Activated CD4-positive, alpha-beta T cell treated with anti-CD3 and anti-CD28 coated beads, Interleukin-2, amount 10 ng/mL, durations not matched to agents 24 days and 14 days (primary cell): ENCODE measurements around the gene MARS2. TPM values are rescaled to one million over a fixed set of nuclear protein-coding genes. Genes with fewer than 3 reads are reported as not detected.
"Not testable (repeated sequence)": the region's sequence is repeated elsewhere in the genome, so short reads cannot be mapped to it uniquely, and the experiment has no call there.

ENCODE experiments used
- DNase-seq: peaks from one replicate; pipeline ENCODE4 v3.0.0; 2022
- H3K27ac Mint-ChIP-seq: one replicate; pipeline ENCODE4 v1.8.0; 2022; ENCODE audit warnings: mild to moderate bottlenecking, mixed read lengths
- H3K27me3 Mint-ChIP-seq: one replicate; pipeline ENCODE4 v1.8.0; 2022; ENCODE audit warnings: mixed read lengths
- H3K36me3 Mint-ChIP-seq: one replicate; pipeline ENCODE4 v1.8.0; 2022; ENCODE audit warnings: low read depth, mild to moderate bottlenecking, mixed read lengths
- H3K4me1 Mint-ChIP-seq: one replicate; pipeline ENCODE4 v1.8.0; 2021; ENCODE audit warnings: mixed read lengths
- H3K4me3 Mint-ChIP-seq: one replicate; pipeline ENCODE4 v1.8.0; 2022; ENCODE audit warnings: mild to moderate bottlenecking, moderate library complexity, mixed read lengths
- H3K9me3 Mint-ChIP-seq: one replicate; pipeline ENCODE4 v1.8.0; 2021; ENCODE audit warnings: mixed read lengths
- intact Hi-C: fragments of 100-400 bp; cut with micrococcal nuclease; formaldehyde crosslinking; loops from one replicate; pipeline ENCODE4 v1.15.1; 2023
- total RNA-seq: library from RNA; stranded (reverse); gene quantifications from 2 replicates; pipeline ENCODE4 v1.2.3, GENCODE V29; 2022

The MARS2 gene
- total RNA-seq, 1 donor from 2014 or later: 23.2 TPM

DNA sequence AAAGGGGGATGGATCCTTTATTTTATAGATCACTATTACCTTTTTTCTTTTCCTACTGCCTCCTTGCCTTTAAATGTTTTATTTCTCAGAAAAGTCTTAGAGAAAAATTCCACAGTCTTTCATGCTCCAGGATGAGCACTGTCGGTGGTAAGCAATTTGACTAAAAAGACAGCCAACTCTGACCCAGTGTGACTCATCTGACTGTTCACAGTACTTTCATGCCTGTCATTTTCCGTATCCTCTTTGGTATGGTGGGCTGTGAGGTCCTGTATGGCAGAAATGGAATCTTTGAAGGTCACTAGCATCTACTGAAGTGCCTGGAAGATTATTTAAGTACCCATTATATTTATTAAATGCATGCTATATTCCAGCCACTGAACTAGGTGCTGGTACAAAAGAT, 27.7 kb upstream of the MARS2 start:
- H3K9me3 Mint-ChIP-seq: peaks cover 3% of the 10 kb centered on the region
- no peaks in the 10 kb centered on the region for H3K36me3 Mint-ChIP-seq
- H3K4me1 Mint-ChIP-seq: no peaks in the 10 kb centered on the region
- intact Hi-C loops: no loop called here
- H3K27ac Mint-ChIP-seq: no peak overlapping the region
- peaks cover 23% of the 10 kb centered on the region for H3K27me3 Mint-ChIP-seq
- H3K4me3 Mint-ChIP-seq: no peak overlapping the region
- DNase-seq: no peak

DNA sequence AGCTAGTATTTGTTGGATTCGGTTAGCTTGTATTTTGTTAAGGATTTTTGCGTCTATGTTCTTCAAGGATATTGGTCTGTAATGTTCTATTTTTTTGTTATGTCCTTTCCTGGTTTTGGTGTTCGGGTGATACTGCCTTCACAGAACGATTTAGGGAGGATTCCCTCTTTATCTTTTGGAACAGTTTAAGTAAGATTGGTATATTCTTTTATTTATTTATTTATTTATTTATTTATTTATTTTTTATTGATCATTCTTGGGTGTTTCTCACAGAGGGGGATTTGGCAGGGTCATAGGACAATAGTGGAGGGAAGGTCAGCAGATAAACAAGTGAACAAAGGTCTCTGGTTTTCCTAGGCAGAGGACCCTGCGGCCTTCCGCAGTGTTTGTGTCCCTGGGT, 10.0 kb upstream of the MARS2 start:
- H3K9me3 Mint-ChIP-seq, H3K27ac Mint-ChIP-seq, intact Hi-C loops: not testable (repeated sequence)

DNA sequence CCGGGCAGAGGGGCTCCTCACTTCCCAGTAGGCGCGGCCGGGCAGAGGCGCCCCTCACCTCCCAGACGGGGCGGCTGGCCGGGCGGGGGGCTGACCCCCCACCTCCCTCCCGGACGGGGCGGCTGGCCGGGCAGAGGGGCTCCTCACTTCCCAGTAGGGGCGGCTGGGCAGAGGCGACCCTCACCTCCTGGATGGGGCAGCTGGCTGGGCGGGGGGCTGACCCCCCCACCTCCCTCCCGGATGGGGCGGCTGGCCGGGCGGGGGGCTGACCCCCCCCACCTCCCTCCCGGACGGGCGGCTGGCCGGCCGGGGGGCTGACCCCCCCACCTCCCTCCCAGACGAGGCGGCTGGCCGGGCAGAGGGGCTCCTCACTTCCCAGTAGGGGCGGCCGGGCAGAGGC, 9.2 kb upstream of the MARS2 start:
- H3K27me3 Mint-ChIP-seq, H3K27ac Mint-ChIP-seq, H3K9me3 Mint-ChIP-seq, H3K36me3 Mint-ChIP-seq, H3K4me3 Mint-ChIP-seq, DNase-seq, intact Hi-C loops: not testable (repeated sequence)
- H3K4me1 Mint-ChIP-seq: peaks cover 12% of the 10 kb centered on the region

More for the DNA sequence above, 10.0 kb upstream of the MARS2 start:
- not testable (repeated sequence) for H3K4me3 Mint-ChIP-seq, H3K36me3 Mint-ChIP-seq, DNase-seq, H3K27me3 Mint-ChIP-seq, H3K4me1 Mint-ChIP-seq

DNA sequence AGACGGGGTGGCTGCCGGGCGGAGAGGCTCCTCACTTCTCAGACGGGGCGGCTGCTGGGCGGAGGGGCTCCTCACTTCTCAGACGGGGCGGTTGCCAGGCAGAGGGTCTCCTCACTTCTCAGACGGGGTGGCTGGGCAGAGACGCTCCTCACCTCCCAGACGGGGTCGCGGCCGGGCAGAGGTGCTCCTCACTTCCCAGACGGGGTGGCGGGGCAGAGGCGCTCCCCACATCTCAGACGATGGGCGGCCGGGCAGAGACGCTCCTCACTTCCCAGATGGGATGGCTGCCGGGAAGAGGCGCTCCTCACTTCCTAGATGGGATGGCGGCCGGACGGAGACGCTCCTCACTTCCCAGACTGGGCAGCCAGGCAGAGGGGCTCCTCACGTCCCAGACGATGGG, 8.6 kb upstream of the MARS2 start:
- H3K27ac Mint-ChIP-seq, H3K27me3 Mint-ChIP-seq, H3K4me3 Mint-ChIP-seq, intact Hi-C loops, H3K9me3 Mint-ChIP-seq, DNase-seq, H3K36me3 Mint-ChIP-seq: not testable (repeated sequence)
- H3K4me1 Mint-ChIP-seq: peaks cover 14% of the 10 kb centered on the region

DNA sequence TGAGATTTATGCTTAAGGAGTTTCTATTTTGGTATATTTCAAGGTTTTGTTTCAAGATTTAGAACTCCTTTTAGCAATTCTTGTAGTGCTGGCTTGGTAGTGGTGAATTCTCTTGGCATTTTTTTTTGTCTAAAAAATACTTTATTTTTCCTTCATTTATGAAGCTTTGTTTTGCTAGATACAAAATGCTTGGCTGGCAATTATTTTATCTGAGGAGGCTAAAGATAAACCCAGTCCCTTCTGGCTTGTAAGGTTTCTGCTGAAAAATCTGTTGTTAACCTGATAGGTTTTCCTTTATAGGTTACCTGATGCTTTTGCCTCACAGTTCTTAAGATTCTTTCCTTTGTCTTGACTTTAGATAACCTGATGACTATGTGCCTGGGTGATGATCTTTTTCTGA, 5.4 kb upstream of the MARS2 start:
- not testable (repeated sequence) for H3K9me3 Mint-ChIP-seq, H3K27me3 Mint-ChIP-seq, DNase-seq, H3K27ac Mint-ChIP-seq, H3K36me3 Mint-ChIP-seq, H3K4me3 Mint-ChIP-seq
- intact Hi-C loops: loop anchor here (10.0 kb wide), 3 partner anchors 305 to 595 kb away; no protein-coding TSS in a partner anchor
- peaks cover 14% of the 10 kb centered on the region for H3K4me1 Mint-ChIP-seq

DNA sequence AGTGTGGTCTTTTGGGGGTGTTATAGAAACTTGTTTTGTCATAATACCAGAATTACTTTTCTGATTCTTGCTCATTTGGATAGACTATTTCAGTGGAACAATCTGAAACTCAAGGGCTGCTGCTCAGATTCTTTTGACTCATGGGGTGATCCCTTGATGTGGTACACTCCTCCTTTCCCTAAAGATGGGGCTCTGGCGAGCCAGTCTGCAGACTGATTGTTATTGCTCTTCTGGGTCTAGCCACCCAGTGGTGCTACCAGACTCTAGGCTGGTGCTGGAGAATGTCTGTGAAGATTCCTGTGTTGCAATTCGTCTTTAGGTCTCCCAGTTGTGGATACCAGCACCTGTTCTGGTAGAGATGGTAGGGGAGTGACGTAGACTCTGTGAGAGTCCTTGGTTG, 4.2 kb upstream of the MARS2 start:
- peak; percentile 60 for DNase-seq
- Mint-ChIP-seq H3K4me3 (no peak overlapping the region), H3K27ac (no peak overlapping the region), H3K9me3 (peaks cover 3% of the 10 kb centered on the region), H3K27me3 (peaks cover 5% of the 10 kb centered on the region), H3K4me1 (peaks cover 17% of the 10 kb centered on the region), H3K36me3 (peaks cover 2% of the 10 kb centered on the region)
- intact Hi-C loops: loop anchor here (10.0 kb wide), 3 partner anchors 304 to 594 kb away; no protein-coding TSS in a partner anchor

DNA sequence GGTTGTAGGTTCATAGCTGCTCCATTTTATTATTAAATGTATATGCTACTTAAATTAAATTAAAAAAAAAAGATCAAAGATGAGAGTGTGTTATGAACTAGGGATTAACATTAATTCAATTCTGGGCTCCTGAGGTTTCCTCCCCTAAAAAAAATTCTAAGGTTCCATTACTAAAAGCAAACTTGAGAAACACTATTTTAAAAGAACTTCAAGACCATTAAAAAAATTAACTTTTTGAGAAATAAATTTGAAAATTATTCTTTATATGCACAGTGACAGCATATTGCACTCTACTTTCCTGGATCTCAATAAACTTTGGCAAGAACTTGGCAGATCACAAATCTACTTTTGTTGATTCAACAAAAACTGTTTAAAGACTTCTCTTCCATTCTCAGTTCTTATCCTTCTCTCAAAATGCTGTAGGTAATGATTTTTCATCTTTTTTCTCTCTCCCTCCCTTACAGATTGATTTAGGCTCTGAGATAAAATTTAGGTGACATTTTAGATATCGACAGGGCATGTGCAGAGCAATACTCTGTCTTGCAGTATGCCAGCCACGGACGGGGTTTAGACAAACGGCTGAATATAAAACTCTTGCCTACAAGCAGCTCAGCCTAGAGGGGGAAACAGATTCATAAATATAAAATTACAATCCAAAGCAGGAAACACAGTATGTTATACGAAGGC, 592 bp upstream of the MARS2 start:
- Mint-ChIP-seq H3K27ac (peak overlapping the region; percentile 96), H3K4me3 (peak overlapping the region; percentile 85), H3K27me3 (peaks cover 5% of the 10 kb centered on the region), H3K36me3 (peaks cover 21% of the 10 kb centered on the region), H3K4me1 (peaks cover 31% of the 10 kb centered on the region), H3K9me3 (peaks cover 3% of the 10 kb centered on the region)
- intact Hi-C loops: loop anchor here (1.0 to 10.0 kb wide), 8 partner anchors 188 to 590 kb away; partner anchors contain the start of genes COQ10B, HSPE1, MOB4 and SF3B1
- DNase-seq: no peak

DNA sequence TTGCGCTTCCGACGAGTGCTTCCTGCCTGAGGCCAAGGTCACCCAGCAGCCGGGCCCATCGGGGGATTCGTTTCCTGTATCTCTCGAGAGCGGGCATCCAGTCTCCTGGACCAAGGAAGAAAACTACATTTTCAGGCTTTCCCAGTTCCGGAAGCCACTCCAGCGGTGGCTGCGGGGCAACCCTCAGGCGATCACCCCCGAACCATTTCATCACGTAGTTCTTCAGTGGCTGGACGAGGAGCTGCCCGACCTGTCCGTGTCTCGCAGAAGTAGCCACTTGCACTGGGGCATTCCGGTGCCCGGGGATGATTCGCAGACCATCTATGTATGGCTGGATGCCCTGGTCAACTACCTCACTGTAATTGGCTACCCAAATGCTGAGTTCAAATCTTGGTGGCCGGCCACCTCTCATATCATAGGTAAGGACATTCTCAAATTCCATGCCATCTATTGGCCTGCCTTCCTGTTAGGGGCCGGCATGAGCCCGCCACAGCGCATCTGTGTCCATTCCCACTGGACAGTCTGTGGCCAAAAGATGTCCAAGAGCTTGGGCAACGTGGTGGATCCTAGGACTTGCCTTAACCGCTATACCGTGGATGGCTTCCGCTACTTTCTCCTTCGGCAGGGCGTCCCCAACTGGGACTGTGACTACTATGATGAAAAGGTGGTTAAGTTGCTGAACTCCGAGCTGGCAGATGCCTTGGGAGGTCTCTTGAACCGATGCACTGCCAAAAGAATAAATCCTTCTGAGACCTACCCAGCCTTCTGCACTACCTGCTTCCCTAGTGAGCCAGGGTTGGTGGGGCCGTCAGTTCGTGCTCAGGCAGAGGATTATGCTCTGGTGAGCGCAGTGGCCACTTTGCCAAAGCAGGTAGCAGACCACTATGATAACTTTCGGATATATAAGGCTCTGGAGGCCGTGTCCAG, 1.0 kb downstream of the MARS2 start:
- peak; percentile 69 for DNase-seq
- peak overlapping the region; percentile 85 for H3K4me3 Mint-ChIP-seq
- peaks cover 34% of the 10 kb centered on the region for H3K4me1 Mint-ChIP-seq
- H3K9me3 Mint-ChIP-seq: peaks cover 3% of the 10 kb centered on the region
- peaks cover 32% of the 10 kb centered on the region for H3K36me3 Mint-ChIP-seq
- intact Hi-C loops: loop anchor here (1.0 to 10.0 kb wide), 8 partner anchors 190 to 589 kb away; partner anchors contain the start of genes COQ10B, HSPE1, MOB4 and SF3B1
- H3K27ac Mint-ChIP-seq: peak overlapping the region; percentile 88
- H3K27me3 Mint-ChIP-seq: peaks cover 5% of the 10 kb centered on the region

DNA sequence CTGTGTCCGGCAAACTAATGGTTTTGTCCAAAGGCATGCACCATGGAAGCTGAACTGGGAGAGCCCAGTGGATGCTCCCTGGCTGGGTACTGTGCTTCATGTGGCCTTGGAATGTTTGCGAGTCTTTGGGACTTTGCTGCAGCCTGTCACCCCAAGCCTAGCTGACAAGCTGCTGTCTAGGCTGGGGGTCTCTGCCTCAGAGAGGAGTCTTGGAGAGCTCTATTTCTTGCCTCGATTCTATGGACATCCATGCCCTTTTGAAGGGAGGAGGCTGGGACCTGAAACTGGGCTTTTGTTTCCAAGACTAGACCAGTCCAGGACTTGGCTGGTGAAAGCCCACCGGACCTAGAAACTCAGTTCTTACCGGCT, 1.7 kb downstream of the MARS2 start:
- Mint-ChIP-seq H3K27me3 (peaks cover 5% of the 10 kb centered on the region), H3K27ac (no peak overlapping the region), H3K4me1 (peaks cover 35% of the 10 kb centered on the region), H3K9me3 (peaks cover 3% of the 10 kb centered on the region), H3K36me3 (peaks cover 38% of the 10 kb centered on the region), H3K4me3 (peak overlapping the region; percentile 85)
- intact Hi-C loops: loop anchor here (1.0 to 10.0 kb wide), 5 partner anchors 70 to 588 kb away; no protein-coding TSS in a partner anchor
- peak; percentile 60 for DNase-seq

DNA sequence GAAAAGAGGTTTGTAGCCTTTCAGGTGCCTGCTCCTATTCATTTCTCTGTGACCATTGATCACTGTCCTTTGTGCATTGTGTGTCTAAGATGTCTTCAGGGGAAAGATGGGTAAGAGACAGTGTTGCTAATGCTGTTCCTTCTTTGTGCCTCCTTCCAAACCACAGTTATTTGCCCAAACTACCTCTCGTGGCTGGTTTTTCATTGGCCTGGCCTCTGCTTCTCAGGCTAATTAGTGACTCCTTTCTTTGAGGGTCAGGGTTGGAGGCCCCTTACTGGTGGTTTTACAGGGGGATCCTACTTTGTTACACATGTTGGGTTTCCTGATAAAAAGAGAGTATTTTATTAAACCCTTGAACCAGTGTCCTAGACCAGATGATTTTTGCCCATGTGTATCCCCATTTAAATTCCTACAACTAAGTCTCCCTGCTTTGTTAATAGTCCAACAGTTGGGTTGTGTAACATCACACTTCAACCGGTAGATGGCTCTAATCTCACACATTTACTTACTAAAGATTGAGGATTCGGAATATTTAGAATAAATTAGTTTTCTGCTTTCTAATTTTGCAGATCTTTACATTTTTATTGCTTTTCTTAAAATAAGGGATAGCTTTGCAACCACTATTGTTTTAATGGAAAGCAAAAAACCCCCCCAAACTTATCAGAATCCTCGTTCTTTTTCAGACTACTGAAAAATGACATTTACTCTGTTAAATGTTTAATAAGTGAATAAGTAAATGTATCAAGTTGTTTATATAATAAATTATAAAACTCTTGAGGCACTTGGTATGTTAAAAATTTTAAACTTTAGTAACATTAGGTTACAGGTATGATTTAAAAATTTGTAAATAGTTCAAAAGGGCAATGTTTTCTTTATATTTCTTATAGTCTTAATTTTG, 2.4 kb downstream of the MARS2 start:
- peaks cover 40% of the 10 kb centered on the region for H3K36me3 Mint-ChIP-seq
- peaks cover 35% of the 10 kb centered on the region for H3K4me1 Mint-ChIP-seq
- no peak overlapping the region for H3K27ac Mint-ChIP-seq
- H3K4me3 Mint-ChIP-seq: peak overlapping the region; percentile 85
- H3K27me3 Mint-ChIP-seq: peaks cover 4% of the 10 kb centered on the region
- DNase-seq: peak; percentile 63
- intact Hi-C loops: loop anchor here (1.0 to 10.0 kb wide), 5 partner anchors 70 to 587 kb away; no protein-coding TSS in a partner anchor
- peaks cover 2% of the 10 kb centered on the region for H3K9me3 Mint-ChIP-seq

DNA sequence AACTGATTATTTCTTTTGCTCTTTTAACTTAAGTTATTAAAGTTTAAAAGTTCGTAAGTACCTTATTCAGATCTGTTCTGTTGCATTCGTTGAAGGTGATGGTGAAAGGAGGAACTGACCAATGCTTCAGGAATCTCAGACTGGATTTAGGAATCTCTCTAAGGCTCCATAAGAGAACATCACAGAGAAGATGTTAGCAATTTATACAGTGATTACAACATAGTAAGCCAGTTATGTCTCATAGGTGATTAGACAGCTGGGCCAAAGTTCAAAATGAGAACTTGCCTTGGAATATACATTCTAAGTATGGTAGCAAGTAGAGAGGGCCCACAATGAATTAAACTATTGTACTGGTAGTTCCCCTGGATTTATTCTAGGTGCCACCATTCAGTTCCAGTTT, 3.2 kb downstream of the MARS2 start:
- Mint-ChIP-seq H3K27ac (no peak overlapping the region), H3K4me1 (peaks cover 35% of the 10 kb centered on the region), H3K9me3 (no peaks in the 10 kb centered on the region), H3K27me3 (peaks cover 1% of the 10 kb centered on the region), H3K4me3 (peak overlapping the region; percentile 38), H3K36me3 (peaks cover 40% of the 10 kb centered on the region)
- DNase-seq: no peak
- intact Hi-C loops: loop anchor here (5.0 to 10.0 kb wide), 4 partner anchors 296 to 586 kb away; no protein-coding TSS in a partner anchor

DNA sequence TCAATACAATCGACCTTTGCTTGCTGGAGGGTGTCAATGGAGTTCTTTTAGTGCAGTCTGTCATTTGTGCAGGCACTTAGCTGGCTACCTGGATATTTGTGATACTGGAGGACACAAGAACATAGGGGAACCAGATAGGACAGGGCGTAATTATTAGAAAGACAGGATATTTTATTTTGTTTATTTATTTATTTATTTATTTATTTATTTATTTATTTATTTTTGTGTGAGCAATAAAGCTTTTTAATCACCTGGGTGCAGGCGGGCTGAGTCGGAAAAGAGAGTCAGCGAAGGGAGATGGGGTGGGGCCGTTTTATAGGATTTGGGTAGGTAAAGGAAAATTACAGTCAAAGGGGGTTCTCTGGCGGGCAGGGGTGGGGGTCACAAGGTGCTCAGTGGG, 4.0 kb downstream of the MARS2 start:
- H3K27ac Mint-ChIP-seq, H3K27me3 Mint-ChIP-seq, H3K9me3 Mint-ChIP-seq, DNase-seq: not testable (repeated sequence)
- Mint-ChIP-seq H3K36me3 (peaks cover 40% of the 10 kb centered on the region), H3K4me3 (peak overlapping the region; percentile 38), H3K4me1 (peaks cover 35% of the 10 kb centered on the region)
- intact Hi-C loops: loop anchor here (5.0 to 10.0 kb wide), 4 partner anchors 296 to 586 kb away; no protein-coding TSS in a partner anchor

DNA sequence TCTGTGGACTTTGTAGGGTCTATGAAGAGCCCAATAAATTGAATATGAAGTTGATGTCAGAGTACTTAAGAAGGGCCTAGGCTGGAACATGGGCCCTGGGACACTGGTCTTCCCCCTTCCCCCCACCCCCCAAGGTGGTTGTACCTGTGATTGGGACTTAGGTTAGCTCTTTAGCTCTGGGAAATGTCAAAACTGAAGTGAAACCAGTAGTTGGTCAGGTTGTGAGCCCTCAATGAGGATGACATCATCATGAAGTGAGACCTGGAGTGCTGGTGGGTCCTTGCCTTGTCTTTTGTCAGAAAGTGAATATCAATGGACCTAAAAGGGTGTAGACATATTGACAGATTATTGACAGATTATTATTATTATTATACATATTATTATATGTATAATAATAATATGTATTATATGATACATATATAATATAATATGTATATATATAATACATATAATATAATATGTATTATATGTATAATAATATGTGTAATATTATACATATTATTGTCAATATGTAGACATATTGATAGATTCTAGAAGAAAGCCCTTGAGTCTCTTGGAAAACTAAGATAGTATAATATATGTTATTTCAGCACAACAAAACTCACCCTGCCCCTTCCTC, 5.4 kb downstream of the MARS2 start:
- no peaks in the 10 kb centered on the region for H3K9me3 Mint-ChIP-seq
- peak; percentile 62 for DNase-seq
- no peak overlapping the region for H3K4me3 Mint-ChIP-seq
- H3K27me3 Mint-ChIP-seq: no peaks in the 10 kb centered on the region
- peaks cover 41% of the 10 kb centered on the region for H3K36me3 Mint-ChIP-seq
- H3K27ac Mint-ChIP-seq: no peak overlapping the region
- intact Hi-C loops: no loop called here
- H3K4me1 Mint-ChIP-seq: peaks cover 31% of the 10 kb centered on the region
